Peyer's patch (tissue), 4 donors: ENCODE data around the gene TRMT44. TPM values are rescaled to one million over a fixed set of nuclear protein-coding genes. Genes with fewer than 3 reads are reported as not detected.
"Not testable (repeated sequence)": the region's sequence is repeated elsewhere in the genome, so short reads cannot be mapped to it uniquely, and the experiment has no call there.

Experiments used
- DNase-seq, 3 donors: peaks; one replicate each; pipeline ENCODE4 v3.0.0-alpha.2; 2017 to 2019
- H3K27ac ChIP-seq, 4 donors: fragments of 200-600 bp; sonication (generic); one replicate each; pipeline ENCODE4 v1.5.1; 2016 to 2019
- H3K27me3 ChIP-seq, 2 donors: fragments of 200-600 bp; sonication (generic); one replicate each; pipeline ENCODE4 v1.5.1; 2019
- H3K36me3 ChIP-seq, 3 donors: fragments of 200-600 bp; sonication (generic); one replicate each; pipeline ENCODE4 v1.5.1; 2016 to 2019
- H3K4me1 ChIP-seq, 4 donors: fragments of 200-600 bp; sonication (generic); one replicate each; pipeline ENCODE4 v1.5.1; 2016 to 2019
- H3K4me3 ChIP-seq, 4 donors: fragments of 200-600 bp; sonication (generic); 1 replicate in 3 of 4; 2 replicates in 1 of 4; pipeline ENCODE4 v1.5.1; 2016 to 2019; ENCODE audit warnings: mild to moderate bottlenecking in 1 of 4
- H3K9me3 ChIP-seq, 4 donors: fragments of 200-600 bp; sonication (generic); one replicate each; pipeline ENCODE4 v1.5.1; 2016 to 2019; ENCODE audit warnings: mild to moderate bottlenecking in 1 of 4
- POLR2A ChIP-seq, 2 donors: fragments of 450-650 bp; IDR thresholded peaks; one replicate each; pipeline ENCODE4 v1.5.1; 2017; ENCODE audit warnings: antibody characterized with exemption in 2 of 2, mild to moderate bottlenecking in 2 of 2, moderate library complexity in 2 of 2
- total RNA-seq, 4 donors: library from RNA; depleted of rRNA; stranded (reverse); fragments of >200 nt; gene quantifications; one replicate each; pipeline ENCODE4 v1.1.0, GENCODE V29; 2016
- TF ChIP-seq, protein P1 (sequence below), 6 experiments: fragments of 450-650 bp in 4 of 6; fragments of 200-600 bp in 2 of 6; sonication (generic) in 1 of 6; IDR thresholded peaks; one replicate each; pipeline ENCODE4 v1.5.1; 2017 to 2019; ENCODE audit warnings: antibody characterized with exemption in 6 of 6, mild to moderate bottlenecking in 3 of 6, moderate library complexity in 1 of 6

TRMT44 gene
- total RNA-seq, 4 donors from 2014 or later = 16.8 to 31.6 (median 28.1) TPM

DNA sequence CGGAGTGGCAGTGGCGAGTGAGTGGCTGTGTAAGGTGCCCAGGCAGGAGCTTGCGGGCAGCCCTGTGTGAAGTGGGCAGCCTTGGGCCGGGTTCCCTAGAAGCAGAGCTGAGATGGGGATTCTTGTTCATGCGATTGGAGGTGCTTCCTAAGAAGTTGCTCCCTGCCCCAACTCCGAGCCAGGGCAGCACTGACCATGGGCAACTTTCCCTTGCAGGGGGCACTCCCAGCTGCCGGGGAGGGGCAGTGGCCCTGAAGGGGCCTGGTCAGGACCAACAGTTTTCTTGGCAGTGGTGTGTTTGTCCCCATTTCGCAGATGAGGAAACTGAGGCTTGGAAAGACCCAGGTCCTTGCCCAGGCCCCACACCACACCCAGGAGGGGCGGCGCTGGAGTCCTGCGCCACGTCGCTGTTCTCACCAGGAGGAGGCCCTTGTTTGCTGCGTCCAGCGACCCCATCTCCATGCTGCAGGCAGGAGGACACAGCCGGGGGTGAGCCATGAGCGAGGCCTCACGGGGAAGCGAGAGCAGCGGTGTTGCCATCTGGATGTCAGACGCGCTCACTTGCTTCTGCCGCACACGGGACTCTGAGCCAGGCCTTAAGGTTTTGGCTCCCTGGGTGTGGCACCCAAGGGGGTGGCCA is 68.9 kb downstream of the TRMT44 start:
- no peak for DNase-seq
- H3K27ac ChIP-seq = no peak overlapping the region
- H3K4me1 ChIP-seq = peaks cover 0 to 17% (median 0%) of the 10 kb centered on the region in 4 donors
- H3K36me3 ChIP-seq = no peaks in the 10 kb centered on the region
- no peak overlapping the region for H3K4me3 ChIP-seq
- H3K9me3 ChIP-seq = no peaks in the 10 kb centered on the region
- H3K27me3 ChIP-seq = no peaks in the 10 kb centered on the region
- TF ChIP-seq, protein P1, sequence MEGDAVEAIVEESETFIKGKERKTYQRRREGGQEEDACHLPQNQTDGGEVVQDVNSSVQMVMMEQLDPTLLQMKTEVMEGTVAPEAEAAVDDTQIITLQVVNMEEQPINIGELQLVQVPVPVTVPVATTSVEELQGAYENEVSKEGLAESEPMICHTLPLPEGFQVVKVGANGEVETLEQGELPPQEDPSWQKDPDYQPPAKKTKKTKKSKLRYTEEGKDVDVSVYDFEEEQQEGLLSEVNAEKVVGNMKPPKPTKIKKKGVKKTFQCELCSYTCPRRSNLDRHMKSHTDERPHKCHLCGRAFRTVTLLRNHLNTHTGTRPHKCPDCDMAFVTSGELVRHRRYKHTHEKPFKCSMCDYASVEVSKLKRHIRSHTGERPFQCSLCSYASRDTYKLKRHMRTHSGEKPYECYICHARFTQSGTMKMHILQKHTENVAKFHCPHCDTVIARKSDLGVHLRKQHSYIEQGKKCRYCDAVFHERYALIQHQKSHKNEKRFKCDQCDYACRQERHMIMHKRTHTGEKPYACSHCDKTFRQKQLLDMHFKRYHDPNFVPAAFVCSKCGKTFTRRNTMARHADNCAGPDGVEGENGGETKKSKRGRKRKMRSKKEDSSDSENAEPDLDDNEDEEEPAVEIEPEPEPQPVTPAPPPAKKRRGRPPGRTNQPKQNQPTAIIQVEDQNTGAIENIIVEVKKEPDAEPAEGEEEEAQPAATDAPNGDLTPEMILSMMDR (IDR thresholded peaks at IDR 0.05) = no peak
- TF ChIP-seq POLR2A (IDR thresholded peaks at IDR 0.05) = no peak

DNA sequence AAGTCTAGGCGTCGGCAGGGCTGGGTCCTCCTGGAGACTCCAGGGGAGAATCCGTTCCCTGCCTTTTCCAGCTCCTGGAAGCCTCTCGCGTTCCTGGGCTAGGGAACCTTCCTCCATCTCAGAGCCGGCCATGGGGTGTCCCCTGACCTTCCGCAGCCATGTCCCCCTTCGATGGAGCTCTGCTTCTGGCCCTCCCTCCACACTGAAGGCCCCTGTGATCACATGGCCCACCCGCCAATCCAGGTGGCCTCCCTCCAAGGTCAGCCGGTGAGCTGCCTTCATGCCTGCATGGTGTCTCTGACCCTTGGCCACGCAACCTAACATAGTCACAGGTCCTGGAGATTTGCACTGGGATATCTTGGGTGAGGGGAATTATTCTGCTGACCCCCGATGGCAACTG is 69.6 kb downstream of the TRMT44 start:
- peaks cover 0 to 17% (median 0%) of the 10 kb centered on the region in 4 donors for H3K4me1 ChIP-seq
- H3K4me3 ChIP-seq = no peak overlapping the region
- no peak for TF ChIP-seq POLR2A (IDR thresholded peaks at IDR 0.05)
- TF ChIP-seq, protein P1 (IDR thresholded peaks at IDR 0.05) = no peak
- no peak for DNase-seq
- H3K9me3 ChIP-seq = no peaks in the 10 kb centered on the region
- no peaks in the 10 kb centered on the region for H3K36me3 ChIP-seq
- no peaks in the 10 kb centered on the region for H3K27me3 ChIP-seq
- H3K27ac ChIP-seq = no peak overlapping the region

DNA sequence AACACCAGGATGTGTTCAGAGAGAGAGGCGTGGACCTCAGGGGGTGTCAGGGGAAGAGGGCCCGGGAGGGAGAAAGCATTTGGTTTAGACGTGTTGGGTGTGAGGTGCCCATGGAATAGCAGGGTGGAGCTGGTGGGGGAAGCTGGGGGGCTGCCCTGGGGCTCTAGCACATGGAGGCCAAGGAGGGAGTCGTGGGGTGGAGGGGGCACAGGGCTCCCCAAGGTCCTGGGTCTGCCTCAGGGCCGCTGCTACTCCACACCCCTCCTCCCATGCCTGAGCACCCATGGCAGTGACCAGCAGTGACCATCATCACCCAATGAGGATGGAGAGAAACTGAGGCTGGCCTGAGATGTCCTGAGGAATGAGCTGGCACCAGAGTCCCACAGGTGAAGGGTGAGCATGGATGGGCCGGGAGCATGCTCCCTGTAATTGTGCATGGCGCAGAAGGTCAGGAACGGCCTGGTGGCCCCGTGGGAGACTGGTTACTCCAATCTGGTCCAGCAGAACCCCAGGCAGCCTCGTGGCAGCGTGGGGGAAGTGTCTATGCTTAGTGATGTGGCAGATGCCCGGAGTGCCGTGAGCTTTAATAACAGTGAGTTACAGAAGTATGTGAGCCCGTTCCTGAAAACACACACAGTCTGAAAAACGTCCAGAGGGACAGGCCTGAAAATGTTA is 70.2 kb downstream of the TRMT44 start:
- no peaks in the 10 kb centered on the region for H3K27me3 ChIP-seq
- H3K27ac ChIP-seq = no peak overlapping the region
- no peak overlapping the region for H3K4me3 ChIP-seq
- H3K9me3 ChIP-seq = no peaks in the 10 kb centered on the region
- H3K4me1 ChIP-seq = peaks cover 0 to 17% (median 0%) of the 10 kb centered on the region in 4 donors
- no peaks in the 10 kb centered on the region for H3K36me3 ChIP-seq
- no peak for DNase-seq
- TF ChIP-seq, protein P1 (IDR thresholded peaks at IDR 0.05) = no peak
- no peak for TF ChIP-seq POLR2A (IDR thresholded peaks at IDR 0.05)

DNA sequence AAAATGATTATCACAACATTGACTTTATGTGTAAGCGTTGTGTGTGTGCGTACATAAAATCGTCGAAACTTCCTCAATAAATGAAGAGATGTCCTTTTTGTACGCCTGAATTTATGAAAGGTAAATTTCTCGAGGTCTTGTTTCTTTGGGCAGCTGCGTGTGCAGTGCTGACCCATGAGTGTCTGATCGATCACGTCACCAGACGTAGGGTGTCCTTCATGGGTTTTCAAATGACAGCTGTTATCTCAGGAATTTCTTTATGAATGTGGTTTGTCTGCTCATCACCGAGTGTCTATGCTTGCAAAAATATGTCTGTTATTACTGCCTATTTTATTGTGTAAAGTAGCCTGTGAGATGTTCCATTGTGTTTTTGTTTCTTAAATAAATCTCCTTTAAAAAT is 71.9 kb downstream of the TRMT44 start:
- Histone ChIP-seq H3K4me3 (no peak overlapping the region), H3K27ac (no peak overlapping the region), H3K27me3 (no peaks in the 10 kb centered on the region), H3K4me1 (no peaks in the 10 kb centered on the region), H3K9me3 (no peaks in the 10 kb centered on the region), H3K36me3 (no peaks in the 10 kb centered on the region)
- DNase-seq = no peak
- no peak for TF ChIP-seq POLR2A (IDR thresholded peaks at IDR 0.05)
- TF ChIP-seq, protein P1 (IDR thresholded peaks at IDR 0.05) = no peak

DNA sequence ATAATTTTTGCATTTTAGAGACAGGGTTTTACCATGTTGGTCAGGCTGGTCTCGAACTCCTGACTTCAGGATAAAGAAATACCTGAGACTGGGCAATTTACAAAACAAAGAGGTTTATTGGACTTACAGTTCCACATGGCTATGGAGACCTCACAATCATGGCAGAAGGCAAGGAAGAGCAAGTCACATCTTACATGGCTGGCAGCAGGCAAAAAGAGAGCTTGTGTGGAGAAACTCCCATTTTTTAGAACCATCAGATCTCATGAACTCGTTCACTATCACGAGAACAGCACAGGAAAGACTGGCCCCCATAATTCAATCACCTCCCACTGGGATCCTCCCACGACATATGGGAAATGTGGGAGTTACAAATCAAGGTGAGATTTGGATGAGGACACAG is 72.5 kb downstream of the TRMT44 start:
- H3K36me3 ChIP-seq, H3K9me3 ChIP-seq, H3K4me3 ChIP-seq, H3K4me1 ChIP-seq, DNase-seq, H3K27ac ChIP-seq, H3K27me3 ChIP-seq: not testable (repeated sequence)

- Histone ChIP-seq H3K9me3 (no peaks in the 10 kb centered on the region), H3K27me3 (no peaks in the 10 kb centered on the region), H3K27ac (no peak overlapping the region), H3K36me3 (no peaks in the 10 kb centered on the region), H3K4me1 (no peaks in the 10 kb centered on the region), H3K4me3 (no peak overlapping the region)
- no peak for DNase-seq
- TF ChIP-seq, protein P1 (IDR thresholded peaks at IDR 0.05) = no peak
- TF ChIP-seq POLR2A (IDR thresholded peaks at IDR 0.05) = no peak
These were observed 73.4 kb downstream of the TRMT44 start for GRCh38 chr4:8513931-8514330.
